ENCODE measurements around the gene LSP1. TPM values are rescaled to one million over a fixed set of nuclear protein-coding genes. Genes with fewer than 3 reads are reported as not detected.

LSP1 gene
- total RNA-seq, 1 donor from 2014 or later: 303 TPM

GRCh38 chr11:1864831-1865665, 12.2 kb downstream of the LSP1 start:
- Mint-ChIP-seq H3K9me3 (no peaks in the 10 kb centered on the region), H3K4me3 (no peak overlapping the region), H3K36me3 (ENCODE audit: low read depth) (peaks cover 25% of the 10 kb centered on the region), H3K4me1 (peaks cover 16% of the 10 kb centered on the region), H3K27me3 (no peaks in the 10 kb centered on the region), H3K27ac (peak overlapping the region; percentile 8)
- intact Hi-C loops (cut with micrococcal nuclease): no loop called here
- no peak for DNase-seq

GRCh38 chr11:1866226-1866625, 13.3 kb downstream of the LSP1 start:
- H3K27me3 Mint-ChIP-seq: no peaks in the 10 kb centered on the region

DNA sequence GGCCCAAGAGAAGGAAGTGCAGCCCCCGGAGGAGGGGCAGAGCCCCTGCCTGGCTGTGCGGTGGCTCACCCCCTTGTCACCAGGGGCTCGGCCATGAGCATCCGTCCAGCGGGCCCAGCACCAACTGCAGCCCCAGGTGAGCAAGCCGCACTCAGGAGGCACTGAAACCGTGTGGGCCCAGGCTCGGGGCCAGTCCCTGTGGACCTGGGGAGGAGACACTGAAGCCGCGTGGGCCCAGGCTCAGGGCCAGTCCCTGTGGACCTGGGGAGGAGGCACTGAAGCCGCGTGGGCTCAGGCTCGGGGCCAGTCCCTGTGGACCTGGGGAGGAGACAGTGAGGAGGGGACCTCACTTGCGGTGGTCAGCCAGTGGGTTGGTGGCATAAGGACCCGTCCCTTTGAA, 13.9 kb downstream of the LSP1 start:
- no peaks in the 10 kb centered on the region for H3K27me3 Mint-ChIP-seq
- H3K4me1 Mint-ChIP-seq: peaks cover 28% of the 10 kb centered on the region
- intact Hi-C loops (cut with micrococcal nuclease): no loop called here

More at GRCh38 chr11:1866226-1866625, 13.3 kb downstream of the LSP1 start:
- H3K27ac Mint-ChIP-seq: no peak overlapping the region
- H3K36me3 Mint-ChIP-seq (ENCODE audit: low read depth): peaks cover 30% of the 10 kb centered on the region
- no peak overlapping the region for H3K4me3 Mint-ChIP-seq
- no peaks in the 10 kb centered on the region for H3K9me3 Mint-ChIP-seq
- DNase-seq: no peak
- intact Hi-C loops (cut with micrococcal nuclease): no loop called here
- peaks cover 26% of the 10 kb centered on the region for H3K4me1 Mint-ChIP-seq

DNA sequence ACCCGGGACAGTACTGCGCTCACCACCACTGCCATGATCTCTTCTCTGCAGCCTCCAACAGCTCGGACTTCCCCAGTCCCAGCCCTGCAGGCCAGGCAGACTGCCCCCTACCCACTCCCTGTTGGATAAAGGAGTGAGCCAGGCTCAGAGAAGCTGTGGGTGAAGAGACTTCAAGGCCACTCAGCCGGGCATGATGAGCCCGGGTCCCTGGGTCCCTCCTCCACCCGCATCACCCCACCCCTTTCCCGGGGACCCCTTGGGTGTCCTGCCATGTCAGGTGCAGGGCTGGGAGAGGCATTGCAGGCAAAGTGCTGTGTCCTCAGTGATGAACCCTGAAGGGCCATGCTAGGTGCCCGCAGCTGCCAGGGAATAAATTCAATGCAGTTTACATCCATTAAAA, 14.5 kb downstream of the LSP1 start:
- H3K4me3 Mint-ChIP-seq: no peak overlapping the region
- no peak for DNase-seq
- no peaks in the 10 kb centered on the region for H3K27me3 Mint-ChIP-seq
- no peak overlapping the region for H3K27ac Mint-ChIP-seq
- H3K36me3 Mint-ChIP-seq (ENCODE audit: low read depth): peaks cover 30% of the 10 kb centered on the region
- intact Hi-C loops (cut with micrococcal nuclease): no loop called here
- no peaks in the 10 kb centered on the region for H3K9me3 Mint-ChIP-seq
- H3K4me1 Mint-ChIP-seq: peaks cover 33% of the 10 kb centered on the region

More for the DNA sequence above, 13.9 kb downstream of the LSP1 start:
- Mint-ChIP-seq H3K4me3 (no peak overlapping the region), H3K27ac (no peak overlapping the region), H3K9me3 (no peaks in the 10 kb centered on the region), H3K36me3 (ENCODE audit: low read depth) (peaks cover 30% of the 10 kb centered on the region)
- DNase-seq: no peak

- H3K4me1 Mint-ChIP-seq: peaks cover 31% of the 10 kb centered on the region
- H3K27ac Mint-ChIP-seq: no peak overlapping the region
- no peaks in the 10 kb centered on the region for H3K9me3 Mint-ChIP-seq
- no peak overlapping the region for H3K4me3 Mint-ChIP-seq
- intact Hi-C loops (cut with micrococcal nuclease): no loop called here
- H3K36me3 Mint-ChIP-seq (ENCODE audit: low read depth): peaks cover 27% of the 10 kb centered on the region
- no peaks in the 10 kb centered on the region for H3K27me3 Mint-ChIP-seq
- DNase-seq: no peak
These were observed 15.3 kb downstream of the LSP1 start for GRCh38 chr11:1868056-1868635.

DNA sequence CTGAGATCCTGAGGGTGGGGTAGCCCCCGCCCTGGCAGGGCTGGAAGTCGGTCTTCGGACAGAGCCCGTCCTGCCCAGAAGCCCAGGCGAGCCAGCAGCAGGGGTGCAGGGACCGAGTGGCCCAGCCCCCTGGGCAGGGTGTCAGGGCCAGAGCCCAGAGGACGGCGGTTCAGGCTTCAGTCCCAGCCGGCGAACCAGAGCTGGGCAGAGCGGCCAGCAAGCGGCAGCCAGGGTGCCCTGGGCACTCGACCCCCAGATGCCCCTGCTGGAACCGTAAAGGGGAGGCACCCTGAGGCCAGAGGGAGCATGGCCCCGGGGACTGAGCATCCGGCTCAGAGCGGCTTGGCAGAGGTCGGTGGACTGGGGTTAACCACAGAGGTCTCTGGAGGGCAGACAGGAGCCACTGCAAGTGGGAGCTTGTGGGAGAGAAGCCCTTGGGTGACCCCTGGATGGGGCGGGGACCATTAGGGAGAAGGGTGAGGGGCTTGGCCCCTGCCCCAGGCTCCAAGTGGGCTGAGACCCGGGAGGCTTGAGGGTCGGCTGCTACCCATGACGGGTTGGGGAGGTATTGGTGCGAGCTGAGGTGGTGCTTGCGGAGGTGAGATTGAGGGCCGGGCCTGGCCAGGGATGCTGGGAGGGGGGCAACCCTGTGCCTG, 15.9 kb downstream of the LSP1 start:
- H3K27me3 Mint-ChIP-seq: no peaks in the 10 kb centered on the region
- peak overlapping the region; percentile 44 for H3K4me3 Mint-ChIP-seq
- intact Hi-C loops (cut with micrococcal nuclease): no loop called here
- peaks cover 32% of the 10 kb centered on the region for H3K4me1 Mint-ChIP-seq
- no peak overlapping the region for H3K27ac Mint-ChIP-seq
- H3K9me3 Mint-ChIP-seq: no peaks in the 10 kb centered on the region
- peaks cover 27% of the 10 kb centered on the region for H3K36me3 Mint-ChIP-seq (ENCODE audit: low read depth)
- DNase-seq: no peak

GRCh38 chr11:1869427-1870325, 16.8 kb downstream of the LSP1 start:
- no peak overlapping the region for H3K4me3 Mint-ChIP-seq
- H3K4me1 Mint-ChIP-seq: peaks cover 31% of the 10 kb centered on the region
- no peak for DNase-seq
- H3K27ac Mint-ChIP-seq: no peak overlapping the region
- no peaks in the 10 kb centered on the region for H3K27me3 Mint-ChIP-seq
- peaks cover 27% of the 10 kb centered on the region for H3K36me3 Mint-ChIP-seq (ENCODE audit: low read depth)
- intact Hi-C loops (cut with micrococcal nuclease): no loop called here
- no peaks in the 10 kb centered on the region for H3K9me3 Mint-ChIP-seq

GRCh38 chr11:1870326-1870696, 17.4 kb downstream of the LSP1 start:
- H3K9me3 Mint-ChIP-seq: no peaks in the 10 kb centered on the region
- intact Hi-C loops (cut with micrococcal nuclease): no loop called here
- H3K36me3 Mint-ChIP-seq (ENCODE audit: low read depth): peaks cover 27% of the 10 kb centered on the region
- H3K27ac Mint-ChIP-seq: no peak overlapping the region
- no peaks in the 10 kb centered on the region for H3K27me3 Mint-ChIP-seq
- H3K4me1 Mint-ChIP-seq: peaks cover 31% of the 10 kb centered on the region
- peak overlapping the region; percentile 39 for H3K4me3 Mint-ChIP-seq
- DNase-seq: no peak

DNA sequence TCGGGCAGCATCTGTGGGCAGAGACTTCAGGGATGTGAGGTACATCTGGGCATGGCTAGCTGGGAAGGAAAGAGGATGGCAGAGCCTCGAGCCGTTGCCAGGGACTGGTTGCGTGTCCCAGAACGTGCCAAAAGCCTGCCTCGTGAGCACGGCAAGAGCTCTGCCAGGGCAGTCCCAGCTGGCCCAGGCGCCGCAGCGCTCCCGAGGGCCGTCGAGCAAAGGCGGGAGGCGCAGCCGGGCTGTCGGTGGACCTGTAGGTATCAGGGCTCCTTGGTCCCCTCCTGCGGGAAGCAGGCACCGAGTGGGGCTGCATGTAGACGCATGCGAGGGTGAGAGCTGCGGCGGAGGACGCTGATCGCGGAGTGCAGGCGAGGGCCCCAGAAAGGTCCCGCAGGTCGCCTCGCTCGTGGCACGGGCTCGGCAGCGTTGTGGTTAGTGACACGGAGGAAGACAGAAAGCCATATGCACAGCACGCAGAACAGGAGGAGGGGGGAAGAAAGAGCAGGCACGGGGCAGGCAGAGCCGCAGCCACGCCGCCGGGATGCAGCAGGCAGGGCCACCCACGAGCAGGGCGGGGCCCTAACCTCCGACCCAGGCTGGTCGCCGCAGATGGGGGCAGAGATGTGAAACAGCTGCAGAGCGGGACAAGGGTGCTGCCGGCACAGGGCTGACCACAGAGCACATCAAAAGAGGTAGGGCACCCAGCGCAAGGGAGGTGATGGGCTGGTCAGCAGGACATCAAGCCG, 18.0 kb downstream of the LSP1 start:
- Mint-ChIP-seq H3K27ac (peak overlapping the region; percentile 48), H3K9me3 (no peaks in the 10 kb centered on the region), H3K27me3 (no peaks in the 10 kb centered on the region), H3K4me3 (peak overlapping the region; percentile 39), H3K36me3 (ENCODE audit: low read depth) (peaks cover 23% of the 10 kb centered on the region), H3K4me1 (peaks cover 30% of the 10 kb centered on the region)
- peak; percentile 76 for DNase-seq
- intact Hi-C loops (cut with micrococcal nuclease): no loop called here

- no peak for DNase-seq
- Mint-ChIP-seq H3K27ac (no peak overlapping the region), H3K36me3 (ENCODE audit: low read depth) (peaks cover 19% of the 10 kb centered on the region), H3K27me3 (no peaks in the 10 kb centered on the region), H3K4me3 (no peak overlapping the region), H3K4me1 (peaks cover 30% of the 10 kb centered on the region), H3K9me3 (no peaks in the 10 kb centered on the region)
- intact Hi-C loops (cut with micrococcal nuclease): no loop called here
These were observed 18.6 kb downstream of the LSP1 start for GRCh38 chr11:1871531-1871930.

DNA sequence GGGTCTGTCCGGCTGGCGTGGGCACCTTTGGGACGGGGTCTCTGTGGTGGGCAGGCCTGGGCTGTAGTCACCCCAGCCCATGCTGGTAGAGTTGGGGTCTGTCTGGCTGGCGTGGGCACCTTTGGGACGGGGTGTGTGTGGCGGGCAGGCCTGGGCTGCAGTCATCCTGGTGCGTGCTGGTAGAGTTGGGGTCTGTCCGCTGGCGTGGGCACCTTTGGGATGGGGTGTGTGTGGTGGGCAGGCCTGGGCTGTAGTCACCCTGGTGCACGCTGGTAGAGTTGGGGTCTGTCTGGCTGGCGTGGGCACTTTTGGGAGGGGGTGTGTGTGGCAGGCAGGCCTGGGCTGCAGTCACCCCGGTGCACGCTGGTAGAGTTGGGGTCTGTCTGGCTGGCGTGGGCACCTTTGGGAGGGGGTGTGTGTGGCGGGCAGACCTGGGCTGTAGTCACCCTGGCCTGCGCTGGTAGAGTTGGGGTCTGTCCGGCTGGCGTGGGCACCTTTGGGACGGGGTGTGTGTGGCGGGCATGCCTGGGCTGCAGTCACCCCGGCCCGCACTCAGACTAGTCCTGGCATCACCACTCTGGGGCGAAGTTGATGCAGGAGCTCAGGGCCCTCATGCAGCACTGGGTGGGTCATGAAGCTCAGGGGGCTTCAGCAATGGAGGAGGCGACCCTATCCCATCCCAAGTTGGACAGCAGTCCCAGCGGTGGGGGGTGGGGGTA, 19.5 kb downstream of the LSP1 start:
- intact Hi-C loops (cut with micrococcal nuclease): no loop called here
- no peak overlapping the region for H3K4me3 Mint-ChIP-seq
- peak overlapping the region; percentile 45 for H3K27ac Mint-ChIP-seq
- DNase-seq: no peak
- peaks cover 17% of the 10 kb centered on the region for H3K36me3 Mint-ChIP-seq (ENCODE audit: low read depth)
- H3K9me3 Mint-ChIP-seq: no peaks in the 10 kb centered on the region
- no peaks in the 10 kb centered on the region for H3K27me3 Mint-ChIP-seq
- H3K4me1 Mint-ChIP-seq: peaks cover 28% of the 10 kb centered on the region

DNA sequence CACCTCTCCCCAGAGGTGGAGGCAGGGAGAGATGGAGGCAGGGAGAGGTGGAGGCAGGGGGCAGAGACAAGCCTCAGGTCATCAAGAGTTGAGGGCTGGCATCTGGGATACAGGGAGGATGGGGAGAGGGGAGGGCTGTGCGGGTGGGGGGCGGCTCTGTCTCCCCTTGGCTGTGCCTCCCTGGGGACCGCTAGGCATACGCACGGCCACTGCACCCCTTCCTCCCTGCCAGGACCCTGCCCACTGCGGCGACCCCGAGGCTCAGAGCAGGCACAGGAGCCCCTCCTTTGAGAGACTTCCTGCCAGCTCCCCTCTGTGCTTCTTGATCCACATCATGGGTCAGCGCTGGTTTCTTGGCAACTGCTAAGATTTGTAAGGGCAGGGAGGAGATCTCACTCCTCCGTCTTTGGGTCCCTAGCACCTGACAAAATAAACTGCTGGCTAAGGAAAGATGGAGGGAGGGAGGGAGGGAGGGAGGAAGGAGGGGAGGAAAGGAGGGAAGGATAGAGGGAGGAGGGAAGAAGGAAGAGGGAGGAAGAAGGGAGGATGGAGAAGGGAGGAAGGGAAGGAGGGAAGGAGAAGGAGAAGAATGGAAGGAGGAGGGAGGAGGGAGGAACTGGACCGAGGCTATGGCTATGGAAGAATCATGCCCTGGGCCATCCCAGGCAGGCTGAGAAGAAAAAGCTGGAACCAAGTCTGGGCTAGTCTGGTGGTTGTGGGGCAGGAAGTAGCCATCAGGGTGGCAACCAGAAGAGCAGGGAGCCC, 20.3 kb downstream of the LSP1 start:
- intact Hi-C loops (cut with micrococcal nuclease): no loop called here
- Mint-ChIP-seq H3K36me3 (ENCODE audit: low read depth) (peaks cover 13% of the 10 kb centered on the region), H3K4me1 (peaks cover 30% of the 10 kb centered on the region), H3K27ac (peak overlapping the region; percentile 45), H3K4me3 (no peak overlapping the region), H3K27me3 (no peaks in the 10 kb centered on the region), H3K9me3 (no peaks in the 10 kb centered on the region)
- DNase-seq: no peak
